Measurements from ENCODE around the gene PCK2.

GRCh38 chr14:24094841-24095270 is 745 bp downstream of the PCK2 start:
- TF ChIP-seq RFX3 (CRISPR knock-in tag; IDR thresholded peaks at IDR 0.05) (no peak), CTCF (CRISPR knock-in tag; IDR thresholded peaks at IDR 0.05) (no peak), TCF7L2 (IDR thresholded peaks at IDR 0.05; ENCODE audit: low read depth, low read length) (no peak)
